ENCODE measurements around the gene NAGA.

DNA sequence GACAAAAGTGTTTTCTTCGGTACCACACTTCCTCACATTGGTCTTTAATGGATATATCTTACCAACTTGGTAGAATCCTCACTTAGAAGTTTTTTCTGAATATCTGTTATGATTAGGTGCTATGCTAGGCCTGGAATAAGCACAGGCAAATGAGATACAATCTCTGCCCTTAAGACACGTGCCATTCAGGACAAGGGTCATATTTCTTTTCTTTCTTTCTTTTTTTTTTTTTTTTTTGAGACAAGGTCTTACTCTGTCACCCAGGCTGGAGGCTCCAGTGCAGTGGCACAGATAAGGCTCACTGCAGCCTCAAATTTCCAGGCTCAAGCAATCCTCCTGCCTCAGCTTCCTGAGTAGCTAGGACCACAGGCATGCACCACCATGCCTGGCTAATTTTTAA is 49.0 kb downstream of the NAGA start:
- TF ChIP-seq POLR2A (IDR thresholded peaks at IDR 0.05; ENCODE audit: low read length) (no peak), SREBF2 (IDR thresholded peaks at IDR 0.05) (no peak), RAD21 (conservative IDR thresholded peaks at IDR 0.05 in 1 of 2, IDR thresholded peaks at IDR 0.05 in 1 of 2) (no peak), POLR2AphosphoS2 (conservative IDR thresholded peaks at IDR 0.05; ENCODE audit: low read length) (no peak), CHD2 (IDR thresholded peaks at IDR 0.05; ENCODE audit: low read length, partially characterized antibody) (no peak), RFX5 (IDR thresholded peaks at IDR 0.05) (no peak), EP300 (IDR thresholded peaks at IDR 0.05) (no peak), CHD4 (IDR thresholded peaks at IDR 0.05; ENCODE audit: borderline replicate concordance) (no peak)
- TF ChIP-seq, protein P1, sequence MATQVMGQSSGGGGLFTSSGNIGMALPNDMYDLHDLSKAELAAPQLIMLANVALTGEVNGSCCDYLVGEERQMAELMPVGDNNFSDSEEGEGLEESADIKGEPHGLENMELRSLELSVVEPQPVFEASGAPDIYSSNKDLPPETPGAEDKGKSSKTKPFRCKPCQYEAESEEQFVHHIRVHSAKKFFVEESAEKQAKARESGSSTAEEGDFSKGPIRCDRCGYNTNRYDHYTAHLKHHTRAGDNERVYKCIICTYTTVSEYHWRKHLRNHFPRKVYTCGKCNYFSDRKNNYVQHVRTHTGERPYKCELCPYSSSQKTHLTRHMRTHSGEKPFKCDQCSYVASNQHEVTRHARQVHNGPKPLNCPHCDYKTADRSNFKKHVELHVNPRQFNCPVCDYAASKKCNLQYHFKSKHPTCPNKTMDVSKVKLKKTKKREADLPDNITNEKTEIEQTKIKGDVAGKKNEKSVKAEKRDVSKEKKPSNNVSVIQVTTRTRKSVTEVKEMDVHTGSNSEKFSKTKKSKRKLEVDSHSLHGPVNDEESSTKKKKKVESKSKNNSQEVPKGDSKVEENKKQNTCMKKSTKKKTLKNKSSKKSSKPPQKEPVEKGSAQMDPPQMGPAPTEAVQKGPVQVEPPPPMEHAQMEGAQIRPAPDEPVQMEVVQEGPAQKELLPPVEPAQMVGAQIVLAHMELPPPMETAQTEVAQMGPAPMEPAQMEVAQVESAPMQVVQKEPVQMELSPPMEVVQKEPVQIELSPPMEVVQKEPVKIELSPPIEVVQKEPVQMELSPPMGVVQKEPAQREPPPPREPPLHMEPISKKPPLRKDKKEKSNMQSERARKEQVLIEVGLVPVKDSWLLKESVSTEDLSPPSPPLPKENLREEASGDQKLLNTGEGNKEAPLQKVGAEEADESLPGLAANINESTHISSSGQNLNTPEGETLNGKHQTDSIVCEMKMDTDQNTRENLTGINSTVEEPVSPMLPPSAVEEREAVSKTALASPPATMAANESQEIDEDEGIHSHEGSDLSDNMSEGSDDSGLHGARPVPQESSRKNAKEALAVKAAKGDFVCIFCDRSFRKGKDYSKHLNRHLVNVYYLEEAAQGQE (IDR thresholded peaks at IDR 0.05): no peak
- TF ChIP-seq, protein P2, sequence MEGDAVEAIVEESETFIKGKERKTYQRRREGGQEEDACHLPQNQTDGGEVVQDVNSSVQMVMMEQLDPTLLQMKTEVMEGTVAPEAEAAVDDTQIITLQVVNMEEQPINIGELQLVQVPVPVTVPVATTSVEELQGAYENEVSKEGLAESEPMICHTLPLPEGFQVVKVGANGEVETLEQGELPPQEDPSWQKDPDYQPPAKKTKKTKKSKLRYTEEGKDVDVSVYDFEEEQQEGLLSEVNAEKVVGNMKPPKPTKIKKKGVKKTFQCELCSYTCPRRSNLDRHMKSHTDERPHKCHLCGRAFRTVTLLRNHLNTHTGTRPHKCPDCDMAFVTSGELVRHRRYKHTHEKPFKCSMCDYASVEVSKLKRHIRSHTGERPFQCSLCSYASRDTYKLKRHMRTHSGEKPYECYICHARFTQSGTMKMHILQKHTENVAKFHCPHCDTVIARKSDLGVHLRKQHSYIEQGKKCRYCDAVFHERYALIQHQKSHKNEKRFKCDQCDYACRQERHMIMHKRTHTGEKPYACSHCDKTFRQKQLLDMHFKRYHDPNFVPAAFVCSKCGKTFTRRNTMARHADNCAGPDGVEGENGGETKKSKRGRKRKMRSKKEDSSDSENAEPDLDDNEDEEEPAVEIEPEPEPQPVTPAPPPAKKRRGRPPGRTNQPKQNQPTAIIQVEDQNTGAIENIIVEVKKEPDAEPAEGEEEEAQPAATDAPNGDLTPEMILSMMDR (IDR thresholded peaks at IDR 0.05): no peak
- TF ChIP-seq, protein P3, sequence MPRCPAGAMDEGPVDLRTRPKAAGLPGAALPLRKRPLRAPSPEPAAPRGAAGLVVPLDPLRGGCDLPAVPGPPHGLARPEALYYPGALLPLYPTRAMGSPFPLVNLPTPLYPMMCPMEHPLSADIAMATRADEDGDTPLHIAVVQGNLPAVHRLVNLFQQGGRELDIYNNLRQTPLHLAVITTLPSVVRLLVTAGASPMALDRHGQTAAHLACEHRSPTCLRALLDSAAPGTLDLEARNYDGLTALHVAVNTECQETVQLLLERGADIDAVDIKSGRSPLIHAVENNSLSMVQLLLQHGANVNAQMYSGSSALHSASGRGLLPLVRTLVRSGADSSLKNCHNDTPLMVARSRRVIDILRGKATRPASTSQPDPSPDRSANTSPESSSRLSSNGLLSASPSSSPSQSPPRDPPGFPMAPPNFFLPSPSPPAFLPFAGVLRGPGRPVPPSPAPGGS (IDR thresholded peaks at IDR 0.05): no peak
- TF ChIP-seq, protein P4, sequence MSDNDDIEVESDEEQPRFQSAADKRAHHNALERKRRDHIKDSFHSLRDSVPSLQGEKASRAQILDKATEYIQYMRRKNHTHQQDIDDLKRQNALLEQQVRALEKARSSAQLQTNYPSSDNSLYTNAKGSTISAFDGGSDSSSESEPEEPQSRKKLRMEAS (IDR thresholded peaks at IDR 0.05): no peak

Data from A549 (cell line).